GM18867 (cell line): ENCODE data around the gene CDAN1.
"Not testable (repeated sequence)": the region's sequence is repeated elsewhere in the genome, so short reads cannot be mapped to it uniquely, and the experiment has no call there.

Experiments used
- ATAC-seq: cut with Tn5 transposase; IDR thresholded peaks from one replicate; pipeline ENCODE4 v1.9.1; 2021; ENCODE audit warnings: mild to moderate bottlenecking, moderate library complexity; ENCODE audit not compliant: unreplicated experiment

Gene CDAN1

DNA sequence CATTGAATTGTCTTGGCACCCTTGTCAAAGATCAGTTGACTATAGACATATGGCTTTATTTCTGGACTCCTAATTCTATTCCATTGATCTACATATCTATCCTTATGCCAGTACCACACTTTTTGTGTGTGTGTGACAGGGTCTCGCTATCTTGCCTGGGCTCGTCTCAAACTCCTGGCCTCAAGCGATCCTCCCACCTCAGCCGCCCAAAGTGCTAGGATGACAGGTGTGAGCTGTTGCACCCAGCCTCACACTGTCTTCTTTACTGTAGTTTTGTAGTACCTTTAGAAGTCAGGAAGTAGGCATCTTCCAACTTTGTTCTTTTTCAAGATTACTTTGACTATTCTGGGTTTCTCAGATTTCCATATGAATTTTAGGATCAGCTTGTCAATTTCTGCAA is 24.3 kb downstream of the CDAN1 start:
- no peak for ATAC-seq

DNA sequence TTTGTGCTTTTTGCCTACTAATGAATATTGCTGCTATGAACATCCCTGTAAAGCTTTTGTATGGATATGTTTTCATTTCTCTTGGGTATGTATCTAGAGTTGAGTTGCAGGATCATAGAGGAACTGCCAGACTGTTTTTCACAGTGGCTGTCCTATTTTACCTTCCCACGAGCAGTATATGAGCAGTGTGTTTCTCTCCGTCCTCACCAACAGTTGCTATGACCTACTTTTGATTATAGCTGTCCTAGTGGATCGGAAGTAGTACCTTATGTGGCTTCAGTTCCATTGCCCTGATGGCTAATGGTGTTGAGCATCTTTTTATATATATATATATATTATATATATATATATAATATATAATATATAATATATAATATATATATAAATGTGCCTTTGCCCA is 25.2 kb downstream of the CDAN1 start:
- ATAC-seq: no peak

DNA sequence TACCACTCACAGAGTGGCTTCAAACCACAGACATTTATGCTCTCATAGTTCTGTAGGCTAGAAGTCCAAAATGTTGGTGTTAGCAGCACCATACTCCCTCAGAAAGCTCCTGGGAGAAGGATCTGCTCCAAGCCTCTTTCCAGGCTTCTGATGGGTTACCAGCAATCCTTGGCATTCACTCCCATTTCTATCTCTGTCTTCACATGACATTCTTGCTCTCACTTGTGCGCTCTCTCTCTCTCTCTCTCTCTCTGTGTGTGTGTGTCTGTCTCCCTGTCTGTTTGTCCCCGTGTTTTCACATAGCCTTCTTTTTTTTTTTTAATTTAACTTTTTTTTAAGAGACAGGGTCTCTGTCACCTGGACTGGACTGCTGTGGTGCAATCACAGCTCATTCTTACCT is 26.3 kb downstream of the CDAN1 start:
- ATAC-seq: no peak

GRCh38 chr15:42707873-42708544 is 28.9 kb downstream of the CDAN1 start:
- no peak for ATAC-seq

GRCh38 chr15:42707068-42707467 is 29.9 kb downstream of the CDAN1 start:
- ATAC-seq: no peak

GRCh38 chr15:42705336-42705735 is 31.6 kb downstream of the CDAN1 start:
- ATAC-seq: no peak

GRCh38 chr15:42704492-42704926 is 32.4 kb downstream of the CDAN1 start:
- peak; percentile 53 for ATAC-seq

GRCh38 chr15:42696626-42697025 is 40.3 kb downstream of the CDAN1 start:
- no peak for ATAC-seq

- no peak for ATAC-seq
Measured at GRCh38 chr15:42695527-42696071, 41.3 kb downstream of the CDAN1 start.

DNA sequence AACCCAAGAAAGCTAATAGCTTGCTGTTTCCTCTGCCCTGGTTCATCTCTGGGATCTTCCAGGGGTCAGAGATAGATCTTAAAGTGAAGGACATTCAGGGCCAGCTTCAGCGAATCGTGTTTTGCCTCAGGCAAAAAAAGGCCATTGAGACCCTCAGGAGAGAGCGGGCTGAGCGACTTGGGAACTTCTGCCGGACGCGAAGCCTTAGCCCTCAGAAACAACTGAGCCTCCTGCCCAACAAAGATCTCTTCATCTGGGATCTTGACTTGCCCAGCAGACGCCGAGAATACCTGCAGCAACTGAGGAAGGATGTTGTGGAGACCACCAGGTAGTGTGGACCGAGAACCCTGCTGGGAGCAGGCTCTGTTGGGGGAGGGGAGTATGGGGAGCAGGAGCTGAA is 42.5 kb downstream of the CDAN1 start:
- ATAC-seq: no peak

- no peak for ATAC-seq
Measured at GRCh38 chr15:42693942-42694341, 43.0 kb downstream of the CDAN1 start.

- no peak for ATAC-seq
Measured at GRCh38 chr15:42693496-42693895, 43.4 kb downstream of the CDAN1 start.

DNA sequence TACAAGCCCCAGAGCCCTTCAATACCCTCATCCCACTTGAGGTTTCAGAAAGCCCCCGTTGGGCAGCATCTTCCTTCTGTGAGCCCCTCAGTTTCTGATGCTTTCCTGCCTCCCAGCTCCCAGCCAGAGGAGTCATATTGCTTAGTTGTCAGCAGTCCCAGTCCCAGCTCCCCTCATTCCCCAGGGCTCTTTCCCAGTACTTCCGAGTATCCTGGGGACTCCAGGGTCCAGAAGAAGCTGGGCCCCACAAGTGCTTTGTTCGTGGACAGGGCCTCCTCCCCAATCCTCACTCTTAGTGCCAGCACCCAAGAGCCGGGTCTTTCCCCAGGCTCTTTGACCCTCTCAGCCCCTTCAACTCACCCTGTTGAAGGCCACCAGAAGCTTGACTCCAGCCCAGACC is 43.9 kb downstream of the CDAN1 start:
- no peak for ATAC-seq

GRCh38 chr15:42692536-42692935 is 44.4 kb downstream of the CDAN1 start:
- ATAC-seq: no peak

DNA sequence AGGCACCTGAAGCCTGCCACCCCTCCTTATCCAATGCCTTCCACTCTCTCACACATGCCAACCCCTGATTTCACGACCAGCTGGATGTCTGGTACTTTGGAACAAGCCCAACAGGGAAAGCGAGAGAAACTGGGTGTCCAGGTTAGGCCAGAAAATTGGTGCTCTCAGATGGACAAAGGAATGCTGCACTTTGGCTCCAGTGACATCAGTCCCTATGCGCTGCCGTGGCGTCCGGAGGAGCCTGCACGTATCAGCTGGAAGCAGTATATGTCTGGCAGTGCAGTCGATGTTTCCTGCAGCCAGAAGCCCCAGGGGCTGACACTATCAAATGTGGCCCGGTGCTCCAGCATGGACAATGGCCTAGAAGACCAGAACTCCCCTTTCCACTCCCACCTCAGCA is 45.2 kb downstream of the CDAN1 start:
- no peak for ATAC-seq

DNA sequence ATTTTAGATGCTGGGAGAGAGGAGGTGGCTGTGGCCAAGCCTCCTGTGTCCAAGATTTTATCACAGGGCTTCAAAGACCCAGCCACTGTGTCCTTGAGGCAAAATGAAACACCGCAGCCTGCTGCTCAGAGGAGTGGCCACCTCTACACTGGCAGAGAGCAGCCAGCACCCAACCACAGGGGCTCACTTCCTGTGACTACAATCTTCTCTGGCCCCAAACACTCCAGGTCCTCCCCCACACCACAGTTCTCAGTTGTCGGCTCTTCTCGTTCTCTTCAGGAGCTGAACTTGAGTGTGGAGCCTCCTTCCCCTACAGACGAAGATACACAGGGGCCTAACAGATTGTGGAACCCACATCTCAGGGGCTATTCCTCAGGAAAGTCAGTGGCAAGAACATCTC is 45.6 kb downstream of the CDAN1 start:
- ATAC-seq: no peak

GRCh38 chr15:42688301-42688700 is 48.6 kb downstream of the CDAN1 start:
- no peak for ATAC-seq

DNA sequence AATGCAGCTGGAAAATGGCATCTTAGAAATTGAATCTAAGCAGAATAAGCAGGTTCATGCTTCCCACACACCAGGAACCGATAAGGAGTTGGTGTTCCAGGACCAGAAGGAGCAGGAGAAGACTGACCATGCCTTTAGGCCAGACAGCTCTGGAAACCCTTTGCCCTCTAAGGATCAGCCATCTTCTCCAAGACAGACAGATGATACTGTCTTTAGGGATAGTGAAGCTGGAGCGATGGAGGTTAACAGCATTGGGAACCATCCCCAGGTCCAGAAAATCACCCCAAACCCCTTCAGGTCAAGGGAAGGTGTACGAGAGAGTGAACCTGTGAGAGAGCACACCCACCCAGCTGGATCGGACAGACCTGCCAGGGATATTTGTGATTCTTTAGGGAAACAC is 49.2 kb downstream of the CDAN1 start:
- ATAC-seq: no peak

DNA sequence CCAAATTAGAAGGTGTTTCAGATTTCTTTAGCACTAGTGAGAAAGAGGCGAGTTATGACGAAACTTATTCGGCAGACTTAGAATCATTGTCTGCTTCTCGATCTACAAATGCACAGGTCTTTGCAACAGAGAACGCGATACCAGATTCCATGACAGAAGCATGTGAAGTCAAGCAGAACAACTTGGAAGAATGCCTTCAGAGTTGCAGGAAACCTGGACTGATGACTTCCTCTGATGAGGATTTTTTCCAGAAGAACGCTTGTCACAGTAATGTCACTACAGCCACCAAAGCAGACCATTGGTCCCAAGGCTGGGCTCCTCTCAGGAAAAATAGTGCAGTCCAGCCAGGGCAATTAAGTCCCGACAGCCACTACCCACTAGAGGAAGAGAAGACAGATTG is 50.6 kb downstream of the CDAN1 start:
- ATAC-seq: no peak

- no peak for ATAC-seq
Measured at GRCh38 chr15:42681119-42681518, 55.8 kb downstream of the CDAN1 start.

GRCh38 chr15:42680142-42680482 is 56.8 kb downstream of the CDAN1 start:
- not testable (repeated sequence) for ATAC-seq

GRCh38 chr15:42679285-42680141 is 57.4 kb downstream of the CDAN1 start:
- ATAC-seq: no peak
